Placental pericyte (primary cell): ENCODE data around the gene QPCTL. TPM values are rescaled to one million over a fixed set of nuclear protein-coding genes. Genes with fewer than 3 reads are reported as not detected.

Experiments used
- small RNA-seq: library from RNA; depleted of rRNA; stranded (forward); fragments of <200 nt; gene quantifications from one replicate; pipeline ENCODE3, GENCODE V24; 2012; ENCODE audit warnings: low replicate concordance
- total RNA-seq: library from RNA; depleted of rRNA; stranded (reverse); fragments of >200 nt; gene quantifications from 2 replicates; pipeline ENCODE4 v1.2.3, GENCODE V29; 2012

The QPCTL gene
- 20.6 and 29.8 TPM in 2 replicates for total RNA-seq

DNA sequence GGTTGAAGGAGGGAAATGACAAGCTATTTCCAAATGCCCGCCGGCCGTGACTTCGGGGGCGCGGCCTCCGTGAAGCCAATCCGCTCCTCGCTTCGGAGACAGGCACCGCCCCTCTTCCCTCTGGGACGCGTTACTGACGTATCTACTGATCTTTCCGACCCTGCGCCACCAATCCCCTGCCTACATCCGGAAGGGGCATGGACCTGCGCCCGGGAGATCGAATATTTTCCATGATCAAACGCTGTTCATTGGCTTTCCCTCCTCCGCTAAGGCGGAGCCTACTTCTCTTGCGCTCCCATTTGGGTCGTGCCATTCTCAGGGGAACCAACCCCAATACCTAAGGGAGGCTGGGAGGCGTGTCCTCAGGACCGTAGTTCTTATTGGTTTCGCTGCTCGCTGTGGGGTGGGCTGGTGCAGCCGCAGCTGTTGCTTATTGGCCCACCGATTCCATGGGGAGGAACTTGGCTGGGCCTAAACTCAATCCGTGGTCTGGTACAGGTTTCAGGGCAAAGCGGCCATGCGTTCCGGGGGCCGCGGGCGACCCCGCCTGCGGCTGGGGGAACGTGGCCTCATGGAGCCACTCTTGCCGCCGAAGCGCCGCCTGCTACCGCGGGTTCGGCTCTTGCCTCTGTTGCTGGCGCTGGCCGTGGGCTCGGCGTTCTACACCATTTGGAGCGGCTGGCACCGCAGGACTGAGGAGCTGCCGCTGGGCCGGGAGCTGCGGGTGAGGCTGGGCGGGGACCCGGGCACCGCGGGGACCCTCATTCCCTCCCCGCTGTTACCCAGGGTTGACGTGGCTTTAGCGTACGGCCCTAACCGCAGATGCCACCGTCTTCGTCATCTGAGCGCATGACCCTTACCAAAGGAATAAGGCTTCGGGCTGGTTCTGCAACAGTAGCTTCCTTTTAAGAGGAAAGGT, at the start of gene QPCTL:
TSS of gene QPCTL (plus strand) at position 480 of the 919 bp plus-strand sequence. CDS start at position 518, 38 bp downstream.

DNA sequence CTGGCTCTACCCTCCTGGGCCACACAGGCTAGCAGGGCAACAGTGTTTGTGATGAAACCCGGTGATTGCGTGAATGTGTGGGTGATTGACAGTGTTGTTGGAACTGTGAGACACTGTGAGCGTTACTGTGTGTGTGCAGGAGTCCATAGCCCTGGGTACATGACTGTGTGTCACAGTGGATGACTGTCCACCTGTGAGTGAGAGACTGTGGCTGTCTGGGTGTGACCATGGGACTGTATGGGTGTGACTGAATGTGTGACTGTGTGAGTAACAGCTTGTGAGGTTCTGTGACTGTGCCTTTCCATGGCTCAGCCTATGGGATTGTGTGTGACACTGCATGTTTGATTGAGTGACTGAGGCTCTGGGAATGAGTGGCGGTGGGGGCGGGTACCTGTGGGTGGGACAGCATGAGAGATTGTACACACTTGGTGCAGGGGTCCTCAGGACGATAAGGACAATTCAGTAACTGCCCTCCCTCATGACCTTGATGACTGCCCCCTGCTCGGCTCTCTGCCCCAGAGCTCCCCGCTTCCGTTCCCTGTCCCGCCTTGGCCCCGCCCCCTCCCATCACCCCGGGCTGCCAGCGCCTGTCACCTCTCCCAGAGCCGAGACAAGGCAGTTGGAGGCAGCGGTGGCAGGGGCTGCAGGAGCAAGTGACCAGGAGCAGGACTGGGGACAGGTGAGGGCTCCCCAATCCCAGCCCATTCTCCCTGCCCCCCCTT, 24.7 kb upstream of the QPCTL start, which contains the start of gene GIPR:
TSS of gene GIPR (plus strand) at position 602 of the 722 bp plus-strand sequence. CDS start 1,300 bp downstream, outside the sequence.

DNA sequence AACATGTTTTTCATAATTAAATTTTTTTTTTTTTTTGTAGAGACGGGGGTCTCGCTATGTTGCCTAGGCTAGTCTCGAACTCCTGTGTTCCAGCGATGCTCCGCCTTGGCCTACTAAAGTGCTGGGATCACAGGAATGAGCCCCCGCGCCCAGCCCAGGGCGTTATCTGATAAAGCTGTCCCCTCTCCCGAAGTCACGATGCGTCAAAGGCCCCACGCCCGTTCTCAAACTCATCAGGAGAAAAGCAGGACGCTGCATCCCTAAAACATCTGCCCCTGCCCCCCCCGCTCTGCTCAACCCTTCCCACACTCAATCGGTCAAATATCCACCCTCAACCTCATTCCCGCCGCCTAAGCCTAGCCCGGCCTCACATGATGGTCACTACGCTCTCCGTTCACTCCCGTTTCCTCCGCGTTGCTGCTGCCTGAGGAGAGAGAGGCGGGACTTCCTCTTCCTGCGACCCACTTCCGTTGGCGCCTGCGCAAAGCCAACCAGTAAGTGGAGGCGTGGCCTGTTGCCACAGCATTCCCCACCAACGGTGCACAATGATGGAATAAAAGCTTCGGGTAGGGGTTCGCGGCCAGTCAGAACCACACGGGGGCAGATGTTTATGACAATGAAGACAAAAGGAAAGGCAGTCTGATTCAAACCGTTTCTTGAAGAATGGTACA, 815 bp upstream of the QPCTL start, which contains the start of gene SNRPD2:
TSS of gene SNRPD2 (minus strand) at position 438 of the 671 bp plus-strand sequence. CDS start at position 373, 65 bp downstream.

DNA sequence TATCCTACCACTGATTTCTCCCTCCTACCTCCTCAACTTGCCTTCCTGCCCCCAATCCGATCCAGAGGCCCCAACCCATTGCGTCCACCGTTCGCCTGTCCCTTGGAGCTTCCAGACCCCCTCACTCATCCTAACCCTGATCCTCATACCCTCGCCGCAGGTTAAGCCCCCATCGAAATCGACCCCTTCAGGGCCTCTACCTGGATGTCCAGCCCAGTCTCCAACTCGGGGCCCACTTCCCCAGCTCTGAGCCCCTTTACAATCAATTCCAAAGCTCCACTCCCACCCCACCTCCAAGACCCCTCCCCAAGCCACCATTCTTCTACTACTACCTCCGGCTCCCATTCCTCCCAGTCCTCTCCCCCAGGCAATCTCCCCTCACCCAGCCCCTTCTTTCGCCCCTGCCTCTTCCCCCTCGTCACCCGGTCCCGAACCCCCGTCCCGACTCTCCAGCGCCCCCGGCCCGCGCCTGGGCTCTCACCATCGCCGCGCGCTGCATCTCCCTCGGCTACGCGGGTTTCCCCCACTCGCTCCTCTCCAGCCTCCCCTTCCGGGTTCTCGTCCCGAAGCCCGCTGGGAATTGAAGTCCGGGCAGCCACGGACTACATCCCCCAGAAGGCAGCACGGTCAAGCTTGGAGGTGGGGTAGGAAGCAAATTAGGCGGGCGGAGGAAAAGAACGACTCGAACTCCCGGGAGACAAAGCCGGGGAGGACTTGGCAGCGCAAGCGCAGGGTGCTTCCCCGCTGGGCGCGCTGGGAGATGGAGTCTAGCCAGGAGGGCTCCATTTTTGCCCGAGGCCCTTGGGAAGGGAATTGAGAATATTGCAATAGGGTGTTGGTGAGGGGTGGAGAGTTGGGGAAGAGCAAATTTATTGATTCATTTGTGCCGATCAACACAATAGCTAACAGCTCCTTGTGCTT, 38.2 kb downstream of the QPCTL start, which contains the start of gene FBXO46:
TSS of gene FBXO46 (minus strand) at position 529 of the 921 bp plus-strand sequence. CDS start 17,401 bp downstream, outside the sequence.

DNA sequence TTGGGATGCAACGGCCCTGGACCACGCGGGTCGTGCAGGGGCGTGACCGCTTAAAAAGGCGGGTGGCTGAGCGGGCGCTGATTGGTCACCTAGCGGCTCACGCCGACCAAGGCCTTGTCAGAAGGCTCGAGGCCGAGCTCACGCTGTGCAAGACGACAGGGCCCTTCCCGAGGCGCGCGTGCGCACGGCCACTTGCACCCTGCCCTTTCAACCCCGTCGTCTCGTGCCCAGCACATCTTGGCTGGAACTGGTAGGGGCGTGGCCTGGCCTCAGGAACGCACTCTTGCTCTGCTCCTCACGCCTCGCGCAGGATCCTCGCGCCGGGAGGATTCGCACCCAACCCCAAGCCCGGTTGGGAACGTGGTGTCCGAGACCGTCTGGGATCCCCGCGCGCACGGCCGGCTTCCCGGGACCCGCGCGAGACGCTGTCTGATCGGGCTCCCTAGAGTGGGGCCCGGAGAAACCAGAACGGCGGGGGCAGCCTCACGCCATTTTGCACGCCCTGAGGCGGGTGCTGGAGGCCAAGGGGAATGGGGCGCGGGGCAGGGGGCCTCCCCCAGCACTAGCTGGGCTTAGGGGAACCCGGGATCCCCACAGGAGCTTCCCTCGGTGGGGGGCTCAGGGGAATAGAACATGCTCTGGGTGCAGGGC, 40.8 kb downstream of the QPCTL start, which contains the start of gene MEIOSIN:
TSS of gene MEIOSIN (plus strand) at position 280 of the 651 bp plus-strand sequence. CDS start 1,938 bp downstream, outside the sequence.

Small RNA genes within 50 kb of the gene (small RNA-seq; reads per million reads assigned to genes)
- gene MIR642A (0.13 reads per million), gene RN7SL836P (not detected)

Other genes starting within 250 kb of the QPCTL start
- 3.6 and 5.9 TPM in 2 replicates for gene FOSB, start 224.7 kb upstream of the QPCTL start, total RNA-seq
- 7.7 and 9.2 TPM in 2 replicates for gene RTN2, start 195.6 kb upstream of the QPCTL start, total RNA-seq
- 0.43 and 1.5 TPM in 2 replicates for gene PPM1N, start 194.2 kb upstream of the QPCTL start, total RNA-seq
- 89.9 and 243 TPM in 2 replicates for gene VASP, start 185.2 kb upstream of the QPCTL start, total RNA-seq
- gene OPA3, start 107.9 kb upstream of the QPCTL start, total RNA-seq: 9.2 and 12.9 TPM in 2 replicates
- under 0.01 and 0.72 TPM in 2 replicates for gene GPR4, start 90.5 kb upstream of the QPCTL start, total RNA-seq
- gene EML2, start 53.3 kb upstream of the QPCTL start, total RNA-seq: 42.9 and 56.2 TPM in 2 replicates
- not detected in 2 replicates for gene GIPR, start 24.4 kb upstream of the QPCTL start, total RNA-seq
- 157 and 234 TPM in 2 replicates for gene SNRPD2, start 713 bp upstream of the QPCTL start, total RNA-seq
- gene FBXO46, start 38.2 kb downstream of the QPCTL start, total RNA-seq: 6.6 and 10.5 TPM in 2 replicates
- under 0.01 TPM in 1 of 2 replicates, not detected in the other for gene MEIOSIN, start 40.8 kb downstream of the QPCTL start, total RNA-seq
- gene SIX5, start 76.6 kb downstream of the QPCTL start, total RNA-seq: 9.7 and 10.1 TPM in 2 replicates
- gene DMPK, start 89.8 kb downstream of the QPCTL start, total RNA-seq: 26.9 and 29.5 TPM in 2 replicates
- 44.9 and 84.2 TPM in 2 replicates for gene DMWD, start 100.2 kb downstream of the QPCTL start, total RNA-seq
- 0.22 and 0.43 TPM in 2 replicates for gene RSPH6A, start 122.6 kb downstream of the QPCTL start, total RNA-seq
- 46.2 and 50.8 TPM in 2 replicates for gene SYMPK, start 170.5 kb downstream of the QPCTL start, total RNA-seq
- not detected in 2 replicates for gene FOXA3, start 171.7 kb downstream of the QPCTL start, total RNA-seq
- gene IRF2BP1, start 193.5 kb downstream of the QPCTL start, total RNA-seq: 26.7 and 39.1 TPM in 2 replicates
- 1.9 and 2.0 TPM in 2 replicates for gene MYPOP, start 209.9 kb downstream of the QPCTL start, total RNA-seq
- not detected in 2 replicates for gene NANOS2, start 222.1 kb downstream of the QPCTL start, total RNA-seq